A549 (cell line): Measurements from ENCODE around the gene HSD11B2. TPM values are rescaled to one million over a fixed set of nuclear protein-coding genes. Genes with fewer than 3 reads are reported as not detected.

Source experiments
- ATAC-seq, 2 experiments: fragments of 200-7000 bp in 1 of 2; fragments of >200 bp in 1 of 2; cut with Nextera tagmentation in 1 of 2; cut with Tn5 transposase in 1 of 2; 3 replicates each; pipeline versions ENCODE4 v1.8.0 to v1.9.1; 2018 to 2020; ENCODE audit warnings: mild to moderate bottlenecking in 1 of 2, moderate library complexity in 1 of 2
- CTCF ChIA-PET: fragments of 300-600 bp; sonication (Branson Sonifier 250); formaldehyde crosslinking; extraction: SDS; loops from one replicate; lab custom pipeline; 2021; ENCODE audit warnings: antibody characterized with exemption, inconsistent platforms; lab: Yijun Ruan, JAX
- POLR2A ChIA-PET: fragments of 350-600 bp; formaldehyde crosslinking; extraction: SDS; loops from one replicate; lab custom pipeline; 2021; ENCODE audit warnings: antibody characterized with exemption, inconsistent platforms; lab: Yijun Ruan, JAX
- DNase-seq, 2 experiments: peaks; one replicate each; pipeline versions ENCODE4 v3.0.0 to v3.0.0-alpha.2; 2011 to 2016; ENCODE audit warnings: low read depth in 1 of 2, low spot score in 1 of 2
- FAIRE-seq: peaks from 2 replicates; lab custom pipeline; 2011; peaks lifted over from hg19 to GRCh38; lab: Jason Lieb, UNC
- H3K27ac ChIP-seq, 2 experiments: fragments of >200 bp; sonication (Bioruptor Twin); formaldehyde crosslinking; 3 replicates each; pipeline ENCODE4 v1.5.1; 2016 to 2017
- H3K4me1 ChIP-seq: fragments of >200 bp; sonication (Bioruptor Twin); formaldehyde crosslinking; 3 replicates; pipeline ENCODE4 v1.6.1; 2016
- H3K4me2 ChIP-seq: fragments of >200 bp; sonication (Bioruptor Twin); formaldehyde crosslinking; 3 replicates; pipeline ENCODE4 v1.6.1; 2016
- H3K4me3 ChIP-seq: fragments of >200 bp; sonication (Bioruptor Twin); formaldehyde crosslinking; 3 replicates; pipeline ENCODE4 v1.5.1; 2016
- H3K9me3 ChIP-seq: fragments of >200 bp; sonication (Bioruptor Twin); formaldehyde crosslinking; 3 replicates; pipeline ENCODE4 v1.6.1; 2016
- BHLHE40 ChIP-seq: IDR thresholded peaks from 2 replicates; pipeline ENCODE4 v1.6.1; 2012; ENCODE audit warnings: low read depth, low read length, inconsistent platforms
- CBX2 ChIP-seq: fragments of 200-600 bp; sonication (generic); IDR thresholded peaks from 2 replicates; pipeline ENCODE4 v1.6.1; 2016; ENCODE audit warnings: low read depth, mild to moderate bottlenecking, borderline replicate concordance
- EHF ChIP-seq: fragments of 250-450 bp; sonication (Bioruptor Pico); IDR thresholded peaks from 2 replicates; pipeline ENCODE4 v1.5.0; 2020; ENCODE audit warnings: mild to moderate bottlenecking
- FOSL2 ChIP-seq, 2 experiments: fragments of 450-650 bp in 1 of 2; fragments of >200 bp in 1 of 2; sonication (Bioruptor Twin) in 1 of 2; formaldehyde crosslinking; IDR thresholded peaks; 2 replicates each; pipeline versions ENCODE4 v1.5.0 to v1.6.1; 2016 to 2020; ENCODE audit warnings: mild to moderate bottlenecking in 1 of 2, moderate library complexity in 1 of 2
- HDAC2 ChIP-seq: fragments of 200-600 bp; sonication (generic); IDR thresholded peaks from 2 replicates; pipeline ENCODE4 v1.6.1; 2016
- HES2 ChIP-seq: fragments of >200 bp; sonication (Bioruptor Twin); formaldehyde crosslinking; IDR thresholded peaks from 2 replicates; pipeline ENCODE4 v1.6.1; 2016
- HOXA7 ChIP-seq: fragments of 250-450 bp; sonication (Bioruptor Pico); IDR thresholded peaks from 2 replicates; pipeline ENCODE4 v1.5.0; 2020; ENCODE audit warnings: mild to moderate bottlenecking, moderate library complexity
- HOXB13 ChIP-seq: fragments of 250-450 bp; sonication (Bioruptor Pico); IDR thresholded peaks from 2 replicates; pipeline ENCODE4 v1.5.0; 2020; ENCODE audit warnings: low read depth, mild to moderate bottlenecking, moderate library complexity
- JUN ChIP-seq, 2 experiments: fragments of >200 bp; sonication (Bioruptor Twin); formaldehyde crosslinking; IDR thresholded peaks; 2 replicates in 1 of 2; 3 replicates in 1 of 2; pipeline ENCODE4 v1.6.1; 2016 to 2017
- JUNB ChIP-seq: fragments of >200 bp; sonication (Bioruptor Twin); formaldehyde crosslinking; IDR thresholded peaks from 2 replicates; pipeline ENCODE4 v1.6.1; 2016
- KDM1A ChIP-seq: fragments of 200-600 bp; sonication (generic); IDR thresholded peaks from 2 replicates; pipeline ENCODE4 v1.6.1; 2016; ENCODE audit warnings: low read depth, mild to moderate bottlenecking
- MAFK ChIP-seq: fragments of 450-650 bp; IDR thresholded peaks from 2 replicates; pipeline ENCODE4 v1.6.1; 2014; ENCODE audit not compliant: partially characterized antibody
- MAZ ChIP-seq: fragments of 150-350 bp; IDR thresholded peaks from 2 replicates; pipeline ENCODE4 v1.6.1; 2014; ENCODE audit warnings: antibody characterized with exemption, low read depth, low read length, borderline replicate concordance
- MYC ChIP-seq: IDR thresholded peaks from 2 replicates; pipeline ENCODE4 v1.6.1; 2012; ENCODE audit warnings: mild to moderate bottlenecking, inconsistent platforms, low read length, improper control_type of control experiment, borderline replicate concordance
- NFE2L2 ChIP-seq: fragments of 150-350 bp; conservative IDR thresholded peaks from 2 replicates; pipeline ENCODE4 v1.6.1; 2014; ENCODE audit warnings: low read length
- TFCP2L1 ChIP-seq: fragments of 250-450 bp; sonication (Bioruptor Pico); IDR thresholded peaks from 2 replicates; pipeline ENCODE4 v1.5.0; 2021; ENCODE audit warnings: mild to moderate bottlenecking
- USF2 ChIP-seq: fragments of 450-650 bp; IDR thresholded peaks from 2 replicates; pipeline ENCODE4 v1.6.1; 2014; ENCODE audit warnings: antibody characterized with exemption
- ZNF302 ChIP-seq: fragments of 250-450 bp; sonication (Bioruptor Pico); IDR thresholded peaks from 2 replicates; pipeline ENCODE4 v1.9.0; 2021; ENCODE audit warnings: inconsistent platforms, mild to moderate bottlenecking, moderate library complexity
- WGBS: methylation state at CpG from one replicate; pipeline ENCODE4 v1.1.6; 2017; ENCODE audit errors: missing lambda C conversion rate; 5-methylcytosine and 5-hydroxymethylcytosine counted together
- polyA plus RNA-seq, 4 experiments: library from polyadenylated mRNA; depleted of rRNA in 3 of 4; stranded (reverse); fragments of >200 nt; fragmentation: RNase III in 1 of 4; extraction: RNeasy Plus Mini Kit Qiagen cat#74134 plus additional on column Dnase treatment in 1 of 4; gene quantifications; 2 replicates in 3 of 4; 3 replicates in 1 of 4; pipeline ENCODE4 v1.2.3, GENCODE V29; 2011 to 2017
- TF ChIP-seq, protein P1 (sequence below): IDR thresholded peaks from 2 replicates; pipeline ENCODE4 v1.6.1; 2012
- TF ChIP-seq, protein P2 (sequence below): fragments of >200 bp; sonication (Bioruptor Twin); formaldehyde crosslinking; IDR thresholded peaks from 3 replicates; pipeline ENCODE4 v1.5.1; 2016

The HSD11B2 gene
- polyA plus RNA-seq, 2 of the 4 experiments (the other 2 are of a cell fraction) = 0.53 to 1.6 TPM

GRCh38 chr16:67396159-67397035 is 34.5 kb upstream of the HSD11B2 start:
- POLR2A ChIA-PET = no interaction called here
- no peak for TF ChIP-seq EHF (CRISPR knock-in tag)
- TF ChIP-seq, protein P1, sequence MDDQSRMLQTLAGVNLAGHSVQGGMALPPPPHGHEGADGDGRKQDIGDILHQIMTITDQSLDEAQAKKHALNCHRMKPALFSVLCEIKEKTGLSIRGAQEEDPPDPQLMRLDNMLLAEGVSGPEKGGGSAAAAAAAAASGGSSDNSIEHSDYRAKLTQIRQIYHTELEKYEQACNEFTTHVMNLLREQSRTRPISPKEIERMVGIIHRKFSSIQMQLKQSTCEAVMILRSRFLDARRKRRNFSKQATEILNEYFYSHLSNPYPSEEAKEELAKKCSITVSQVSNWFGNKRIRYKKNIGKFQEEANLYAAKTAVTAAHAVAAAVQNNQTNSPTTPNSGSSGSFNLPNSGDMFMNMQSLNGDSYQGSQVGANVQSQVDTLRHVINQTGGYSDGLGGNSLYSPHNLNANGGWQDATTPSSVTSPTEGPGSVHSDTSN = no peak
- Histone ChIP-seq H3K4me3 (no peak overlapping the region), H3K4me2 (peak overlapping the region; percentile 66), H3K4me1 (peaks cover 15% of the 10 kb centered on the region), H3K9me3 (no peaks in the 10 kb centered on the region), H3K27ac (peak overlapping the region; percentile 28 to 68; a peak in 3 of 6 replicates)
- CTCF ChIA-PET = interaction anchor here (0.9 to 2.3 kb wide), 5 partner anchors 10 to 69 kb away, joined by 3 to 8 read pairs (median 3); partner anchors contain the start of genes KCTD19 and LRRC36
- ATAC-seq = peak; percentile 30 to 37; a peak in 5 of 6 replicates
- peak; percentile 67 to 84 for DNase-seq
- no peak for FAIRE-seq
- 68% methylated on average over 8 of the region's 31 CpGs for WGBS

GRCh38 chr16:67397036-67397801 is 33.7 kb upstream of the HSD11B2 start:
- ATAC-seq = no peak
- H3K27ac ChIP-seq = peak overlapping the region in 1 of 2 experiments; percentile 68; a peak in 3 of 6 replicates
- WGBS = 92% methylated on average over 9 of the region's 15 CpGs
- ChIA-PET CTCF (interaction anchor here (1.2 to 1.5 kb wide), 3 partner anchors 9 to 31 kb away, joined by 3 to 5 read pairs (median 4); no protein-coding TSS in a partner anchor), POLR2A (no interaction called here)
- no peaks in the 10 kb centered on the region for H3K9me3 ChIP-seq
- TF ChIP-seq JUN (IDR thresholded peaks at IDR 0.05) = no peak
- TF ChIP-seq USF2 = no peak
- TF ChIP-seq, protein P2, sequence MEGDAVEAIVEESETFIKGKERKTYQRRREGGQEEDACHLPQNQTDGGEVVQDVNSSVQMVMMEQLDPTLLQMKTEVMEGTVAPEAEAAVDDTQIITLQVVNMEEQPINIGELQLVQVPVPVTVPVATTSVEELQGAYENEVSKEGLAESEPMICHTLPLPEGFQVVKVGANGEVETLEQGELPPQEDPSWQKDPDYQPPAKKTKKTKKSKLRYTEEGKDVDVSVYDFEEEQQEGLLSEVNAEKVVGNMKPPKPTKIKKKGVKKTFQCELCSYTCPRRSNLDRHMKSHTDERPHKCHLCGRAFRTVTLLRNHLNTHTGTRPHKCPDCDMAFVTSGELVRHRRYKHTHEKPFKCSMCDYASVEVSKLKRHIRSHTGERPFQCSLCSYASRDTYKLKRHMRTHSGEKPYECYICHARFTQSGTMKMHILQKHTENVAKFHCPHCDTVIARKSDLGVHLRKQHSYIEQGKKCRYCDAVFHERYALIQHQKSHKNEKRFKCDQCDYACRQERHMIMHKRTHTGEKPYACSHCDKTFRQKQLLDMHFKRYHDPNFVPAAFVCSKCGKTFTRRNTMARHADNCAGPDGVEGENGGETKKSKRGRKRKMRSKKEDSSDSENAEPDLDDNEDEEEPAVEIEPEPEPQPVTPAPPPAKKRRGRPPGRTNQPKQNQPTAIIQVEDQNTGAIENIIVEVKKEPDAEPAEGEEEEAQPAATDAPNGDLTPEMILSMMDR = no peak
- no peak for TF ChIP-seq FOSL2 (IDR thresholded peaks at IDR 0.05)
- no peak for TF ChIP-seq FOSL2 (CRISPR knock-in tag; IDR thresholded peaks at IDR 0.05)
- TF ChIP-seq JUNB = no peak
- no peak for TF ChIP-seq MAZ
- no peak for TF ChIP-seq TFCP2L1 (CRISPR knock-in tag)
- no peak for TF ChIP-seq HES2
- TF ChIP-seq HDAC2 = no peak
- no peak for TF ChIP-seq BHLHE40
- no peak for TF ChIP-seq ZNF302 (CRISPR knock-in tag)
- TF ChIP-seq MYC = no peak
- no peak for TF ChIP-seq CBX2
- TF ChIP-seq HOXB13 (CRISPR knock-in tag) = no peak
- TF ChIP-seq NFE2L2 = no peak
- no peak for TF ChIP-seq HOXA7 (CRISPR knock-in tag)
- TF ChIP-seq MAFK = no peak
- TF ChIP-seq KDM1A = no peak
- no peak for DNase-seq
- H3K4me2 ChIP-seq = no peak overlapping the region; the same call in 2 of the 3 replicates
- no peak overlapping the region for H3K4me3 ChIP-seq
- peaks cover 15% of the 10 kb centered on the region for H3K4me1 ChIP-seq
- FAIRE-seq = no peak
